Occipital lobe (tissue), 2 donors: ENCODE results near the gene NBPF15. TPM values are rescaled to one million over a fixed set of nuclear protein-coding genes. Genes with fewer than 3 reads are reported as not detected.
"Not testable (repeated sequence)": the region's sequence is repeated elsewhere in the genome, so short reads cannot be mapped to it uniquely, and the experiment has no call there.

ENCODE experiments used
- DNase-seq: peaks from one replicate; lab custom pipeline; 2025; lab: John Stamatoyannopoulos, UW
- total RNA-seq: library from RNA; depleted of rRNA; stranded (reverse); fragments of >200 nt; gene quantifications from one replicate; pipeline ENCODE4 v1.2.3, GENCODE V29; 2014

Gene NBPF15, protein sequence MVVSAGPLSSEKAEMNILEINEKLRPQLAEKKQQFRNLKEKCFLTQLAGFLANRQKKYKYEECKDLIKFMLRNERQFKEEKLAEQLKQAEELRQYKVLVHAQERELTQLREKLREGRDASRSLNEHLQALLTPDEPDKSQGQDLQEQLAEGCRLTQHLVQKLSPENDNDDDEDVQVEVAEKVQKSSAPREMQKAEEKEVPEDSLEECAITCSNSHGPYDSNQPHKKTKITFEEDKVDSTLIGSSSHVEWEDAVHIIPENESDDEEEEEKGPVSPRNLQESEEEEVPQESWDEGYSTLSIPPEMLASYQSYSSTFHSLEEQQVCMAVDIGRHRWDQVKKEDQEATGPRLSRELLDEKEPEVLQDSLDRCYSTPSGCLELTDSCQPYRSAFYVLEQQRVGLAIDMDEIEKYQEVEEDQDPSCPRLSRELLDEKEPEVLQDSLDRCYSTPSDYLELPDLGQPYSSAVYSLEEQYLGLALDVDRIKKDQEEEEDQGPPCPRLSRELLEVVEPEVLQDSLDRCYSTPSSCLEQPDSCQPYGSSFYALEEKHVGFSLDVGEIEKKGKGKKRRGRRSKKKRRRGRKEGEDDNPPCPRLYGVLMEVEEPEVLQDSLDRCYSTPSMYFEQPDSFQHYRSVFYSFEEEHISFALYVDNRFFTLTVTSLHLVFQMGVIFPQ
- 45.4 TPM for total RNA-seq

GRCh38 chr1:144461136-144461759, at the start of gene NBPF15:
TSS of gene NBPF15 (minus strand) at chr1:144461669. CDS start at chr1:144440003, 21,666 bp downstream.
- DNase-seq = peak; percentile 11

DNA sequence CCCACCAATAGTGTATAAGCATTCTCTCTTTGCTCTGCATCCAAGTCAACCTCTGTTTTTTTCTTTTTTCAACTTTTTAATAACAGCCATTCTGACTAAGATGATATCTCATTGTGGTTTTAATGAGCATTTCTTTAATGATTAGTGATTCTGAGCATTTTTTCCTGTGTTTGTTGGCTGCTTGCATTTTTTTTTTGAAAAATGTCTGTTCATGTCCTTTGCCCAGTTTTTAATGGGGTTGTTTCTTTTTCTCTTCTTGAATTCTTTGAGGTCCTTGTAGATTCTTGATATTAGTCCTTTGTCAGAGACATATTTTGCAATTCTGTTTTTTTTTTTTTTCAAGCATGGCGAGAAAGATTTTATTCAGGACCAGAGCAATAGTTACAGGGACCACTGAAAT, 35.0 kb upstream of the NBPF15 start:
- DNase-seq = not testable (repeated sequence)

GRCh38 chr1:144494130-144494529, 32.7 kb upstream of the NBPF15 start:
- DNase-seq = not testable (repeated sequence)

- not testable (repeated sequence) for DNase-seq
Observed at GRCh38 chr1:144490394-144490793, 28.9 kb upstream of the NBPF15 start.

- DNase-seq = not testable (repeated sequence)
Observed at GRCh38 chr1:144487002-144487401, 25.5 kb upstream of the NBPF15 start.

- not testable (repeated sequence) for DNase-seq
Observed at GRCh38 chr1:144485048-144485993, 23.9 kb upstream of the NBPF15 start.

DNA sequence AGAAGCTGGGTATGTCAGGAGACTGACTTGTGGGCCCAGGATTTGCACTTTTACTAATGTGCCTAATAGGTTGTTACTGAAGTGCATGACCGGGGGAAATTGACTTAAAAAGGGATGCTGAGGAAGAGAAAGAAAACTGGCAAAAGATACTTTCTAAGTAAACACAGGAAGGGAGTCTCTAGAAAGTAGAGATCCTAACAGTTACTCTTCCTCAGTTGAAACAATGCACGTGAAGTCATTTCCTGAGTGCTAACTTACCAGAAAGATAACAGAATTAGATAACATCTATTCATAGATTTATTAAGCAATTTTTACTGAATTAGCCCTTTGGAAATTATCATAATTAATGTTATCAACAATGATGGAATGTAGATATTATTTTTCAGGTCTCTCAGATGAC, 12.4 kb upstream of the NBPF15 start:
- DNase-seq = not testable (repeated sequence)

GRCh38 chr1:144471434-144471833, 10.0 kb upstream of the NBPF15 start:
- DNase-seq = not testable (repeated sequence)

DNA sequence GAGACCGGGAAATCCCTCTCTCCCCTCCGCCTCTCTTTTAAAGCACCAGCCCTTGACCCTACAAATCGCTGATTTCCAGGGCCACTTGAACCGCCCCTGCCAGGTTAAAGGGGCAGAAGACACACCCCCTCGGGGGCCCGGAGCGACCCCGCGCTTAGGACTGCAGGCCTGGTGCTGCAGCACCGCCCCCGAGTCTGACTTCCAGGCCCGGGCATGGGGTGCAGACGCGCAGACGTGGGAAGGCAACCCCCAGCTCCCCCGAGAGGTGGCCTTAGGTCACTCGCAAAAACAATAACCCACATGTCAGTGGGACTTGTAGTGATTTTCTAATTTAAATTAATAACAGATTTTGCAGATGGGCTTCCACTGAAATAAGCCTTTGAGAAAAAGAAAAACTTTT, 309 bp upstream of the NBPF15 start:
- DNase-seq = not testable (repeated sequence)

- not testable (repeated sequence) for DNase-seq
Observed at GRCh38 chr1:144460686-144461085, 783 bp downstream of the NBPF15 start.

GRCh38 chr1:144442402-144442801, 19.1 kb downstream of the NBPF15 start:
- not testable (repeated sequence) for DNase-seq

DNA sequence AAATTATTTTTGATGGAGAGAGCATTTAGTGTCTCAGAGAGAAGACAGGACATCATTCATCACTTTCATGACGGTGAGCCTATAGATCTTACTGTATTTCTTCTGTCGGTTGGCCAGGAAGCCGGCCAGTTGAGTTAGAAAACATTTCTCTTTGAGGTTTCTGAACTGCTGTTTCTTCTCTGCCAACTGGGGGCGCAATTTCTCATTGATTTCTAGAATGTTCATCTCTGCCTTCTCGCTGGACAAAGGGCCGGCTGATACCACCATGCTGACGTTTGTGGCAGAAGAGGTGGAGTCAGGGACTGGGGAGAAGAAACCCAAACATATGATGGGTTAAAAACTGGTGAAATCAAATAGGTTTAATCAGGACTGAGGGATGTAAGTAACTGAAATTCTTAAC, 21.7 kb downstream of the NBPF15 start:
- not testable (repeated sequence) for DNase-seq

DNA sequence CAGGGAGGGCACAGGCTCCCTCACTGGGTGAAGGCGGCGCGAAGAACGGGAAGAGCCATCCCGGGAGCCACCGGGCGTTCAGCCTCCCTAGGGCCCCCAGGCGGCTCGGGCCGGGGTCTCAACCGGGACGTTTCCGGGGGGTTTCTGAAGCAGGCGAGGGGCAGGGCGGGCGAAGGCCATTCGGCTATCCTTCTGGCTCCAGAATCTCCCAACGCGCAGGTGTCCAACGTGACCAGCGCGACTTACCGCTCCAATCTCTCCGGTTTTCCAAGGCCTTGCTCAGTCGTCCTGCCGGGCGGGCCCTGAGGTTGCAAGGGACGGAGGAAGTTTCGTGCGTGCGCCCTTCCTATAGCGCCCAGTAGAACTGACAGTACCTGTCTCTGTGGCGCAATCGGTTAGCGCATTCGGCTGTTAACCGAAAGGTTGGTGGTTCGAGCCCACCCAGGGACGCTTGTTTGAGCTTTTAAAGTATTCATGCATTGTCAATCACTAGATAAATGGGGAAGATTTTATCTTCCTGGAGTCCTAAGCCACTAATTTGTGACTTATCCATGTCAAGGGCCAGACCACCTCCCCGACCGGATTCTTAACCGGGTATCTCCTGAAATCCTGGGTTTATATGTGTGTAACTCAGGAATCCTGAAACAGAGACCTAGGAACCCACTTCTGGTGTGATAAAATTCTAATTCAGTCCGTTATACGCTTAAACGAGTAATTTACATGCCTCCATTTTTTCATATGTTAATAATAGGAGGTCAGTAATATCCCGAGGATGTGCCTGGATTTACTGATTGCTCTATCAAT, 42.4 kb downstream of the NBPF15 start:
- DNase-seq = peak; percentile 12

DNA sequence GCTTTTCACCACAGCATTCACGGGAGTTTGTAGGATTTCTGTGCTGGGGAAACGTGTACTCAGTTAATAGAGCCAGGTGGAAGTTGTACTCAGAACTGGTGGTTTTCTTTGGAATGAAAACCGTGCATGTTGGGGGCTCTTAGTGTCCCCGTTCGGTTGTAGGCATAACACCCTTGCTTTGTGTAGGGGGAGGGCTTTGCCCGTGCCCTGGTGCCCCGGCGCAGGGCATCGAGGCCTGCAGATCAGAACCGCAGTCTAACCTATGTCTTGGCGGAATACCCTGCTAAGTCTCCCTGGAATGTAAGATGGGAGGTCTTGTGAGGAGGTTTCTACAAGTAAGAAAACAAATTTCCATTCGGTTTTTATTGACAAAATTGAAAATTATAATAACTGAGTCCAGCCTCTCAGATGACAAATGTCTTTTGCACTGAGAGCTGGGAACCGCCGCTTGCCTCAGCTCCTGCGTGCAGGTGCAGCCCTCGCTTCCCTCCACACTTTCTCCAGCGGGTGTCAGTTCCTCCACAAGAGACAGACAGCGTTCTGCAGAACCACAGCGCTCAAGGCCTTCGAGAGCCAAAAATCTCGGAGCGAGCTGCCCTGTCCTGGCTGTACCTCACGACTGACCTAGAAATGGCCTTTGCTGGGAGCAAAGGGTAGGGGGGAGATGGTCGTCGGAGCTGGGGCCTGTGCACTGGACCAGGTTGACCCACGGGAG, 47.9 kb downstream of the NBPF15 start:
- not testable (repeated sequence) for DNase-seq

DNA sequence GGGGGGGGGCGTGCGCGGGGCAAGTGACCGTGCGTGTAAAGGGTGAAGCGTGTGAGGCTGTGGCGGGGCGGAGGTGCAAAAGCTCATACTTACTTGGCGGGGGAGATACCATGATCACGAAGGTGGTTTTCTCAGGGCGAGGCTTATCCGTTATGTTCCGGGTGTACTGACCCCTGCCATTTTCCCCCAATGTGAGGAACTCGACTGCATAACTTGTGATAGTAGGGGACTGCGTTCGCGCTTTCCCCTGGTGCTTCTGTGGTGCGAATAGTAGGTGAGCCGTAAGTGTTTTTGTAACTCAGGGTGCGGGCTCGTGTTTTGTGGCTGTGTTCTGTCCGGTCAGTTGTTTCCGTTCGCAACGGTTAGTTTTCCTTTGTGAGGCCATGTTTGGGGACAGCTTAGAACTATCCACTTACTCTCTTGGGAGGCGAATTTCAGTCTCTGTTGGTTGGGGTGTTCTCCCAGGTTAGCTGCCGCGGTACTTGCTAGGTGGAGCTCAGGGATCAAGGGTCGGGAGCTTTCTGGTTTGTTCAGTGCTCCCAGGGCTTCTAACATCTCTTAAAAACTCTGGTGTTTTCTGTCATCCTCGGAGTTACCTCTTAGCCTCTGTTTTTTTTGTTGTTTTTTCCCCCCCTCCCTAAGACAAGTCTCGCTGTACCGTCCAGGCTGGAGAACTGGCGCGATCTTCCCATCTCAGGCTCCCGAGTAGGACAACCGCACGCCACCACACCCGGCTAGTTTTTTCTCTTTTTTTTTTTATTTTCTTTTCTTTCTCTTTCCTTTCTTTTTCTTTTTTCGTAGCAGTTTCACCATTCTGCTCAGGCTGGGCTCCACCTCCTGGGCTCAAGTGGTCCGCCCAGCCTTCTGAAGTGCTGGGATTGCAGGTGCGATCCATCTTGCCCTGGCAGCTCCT, 48.7 kb downstream of the NBPF15 start:
- peak; percentile 60 for DNase-seq

DNA sequence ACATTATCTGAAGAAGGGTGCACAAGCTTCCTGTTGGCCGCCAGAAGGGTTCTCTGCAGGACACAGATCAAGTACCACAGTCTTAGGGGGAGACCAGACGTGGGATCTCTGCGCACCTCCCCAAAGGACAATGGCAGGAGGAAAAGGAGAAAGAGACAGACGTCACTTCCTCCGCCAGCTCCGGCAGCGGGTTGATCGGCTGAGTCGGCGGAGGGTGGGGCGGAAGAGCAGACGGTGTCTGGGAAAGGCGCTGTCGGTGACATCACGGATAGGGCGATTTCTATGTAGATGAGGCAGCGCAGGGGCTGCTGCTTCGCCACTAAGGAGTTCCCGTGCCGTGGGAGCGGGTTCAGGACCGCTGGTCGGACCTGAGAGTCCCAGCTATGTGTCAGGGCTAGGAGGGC, 49.4 kb downstream of the NBPF15 start:
- not testable (repeated sequence) for DNase-seq

- not testable (repeated sequence) for DNase-seq
Observed at GRCh38 chr1:144402807-144403206, 58.7 kb downstream of the NBPF15 start.

GRCh38 chr1:144371651-144372050, 89.8 kb downstream of the NBPF15 start:
- DNase-seq = not testable (repeated sequence)
